MCF 10A (cell line): ENCODE measurements around the gene SERPINB10. TPM values are rescaled to one million over a fixed set of nuclear protein-coding genes. Genes with fewer than 3 reads are reported as not detected.

Experiments
- BruUV-seq: library from RNA; stranded (reverse); fragments of 400-500 nt; replicated peaks from 2 replicates; lab custom pipeline; 2021; lab: Mats Ljungman, UMichigan
- CTCF ChIA-PET: fragments of 300-600 bp; sonication (Branson Sonifier 250); formaldehyde crosslinking; extraction: SDS; loops from one replicate; lab custom pipeline; 2021; ENCODE audit warnings: antibody characterized with exemption, inconsistent platforms; lab: Yijun Ruan, JAX
- POLR2A ChIA-PET: fragments of 300-600, 350-650 bp; sonication (Branson Sonifier 250); formaldehyde crosslinking; extraction: SDS; loops from one replicate; lab custom pipeline; 2020; ENCODE audit warnings: antibody characterized with exemption, inconsistent platforms; lab: Yijun Ruan, JAX
- DNase-seq: peaks from one replicate; pipeline ENCODE4 v3.0.0-alpha.2; 2018; ENCODE audit not compliant: unreplicated experiment
- H3K27ac Mint-ChIP-seq: one replicate; pipeline ENCODE4 v1.8.0; 2022; ENCODE audit warnings: mild to moderate bottlenecking, low read depth, mixed read lengths; ENCODE audit not compliant: unreplicated experiment
- H3K27me3 Mint-ChIP-seq: one replicate; pipeline ENCODE4 v1.8.0; 2022; ENCODE audit warnings: mixed read lengths; ENCODE audit not compliant: insufficient read depth, unreplicated experiment
- H3K36me3 Mint-ChIP-seq: one replicate; pipeline ENCODE4 v1.8.0; 2022; ENCODE audit warnings: mild to moderate bottlenecking, moderate library complexity, mixed read lengths; ENCODE audit not compliant: insufficient read depth, unreplicated experiment
- H3K4me1 Mint-ChIP-seq: one replicate; pipeline ENCODE4 v1.8.0; 2022; ENCODE audit warnings: mixed read lengths; ENCODE audit not compliant: insufficient read depth, unreplicated experiment
- H3K4me3 Mint-ChIP-seq: one replicate; pipeline ENCODE4 v1.8.0; 2022; ENCODE audit warnings: mild to moderate bottlenecking, moderate library complexity, mixed read lengths; ENCODE audit not compliant: unreplicated experiment
- H3K9me3 Mint-ChIP-seq: one replicate; pipeline ENCODE4 v1.8.0; 2022; ENCODE audit warnings: mixed read lengths; ENCODE audit not compliant: unreplicated experiment
- intact Hi-C: fragments of 100-400 bp; cut with micrococcal nuclease; formaldehyde crosslinking; loops from 2 replicates; pipeline ENCODE4 v1.14.1; 2022
- total RNA-seq: library from RNA; stranded (reverse); gene quantifications from 2 replicates; pipeline ENCODE4 v1.2.3, GENCODE V29; 2022
- TF ChIP-seq, protein P1 (sequence below): fragments of 200-600 bp; IDR thresholded peaks from one replicate; pipeline ENCODE4 v1.8.0; 2022; ENCODE audit warnings: antibody characterized with exemption, mild to moderate bottlenecking; ENCODE audit not compliant: unreplicated experiment

The SERPINB10 gene
- total RNA-seq, 1 experiment from 2014 or later: not detected

DNA sequence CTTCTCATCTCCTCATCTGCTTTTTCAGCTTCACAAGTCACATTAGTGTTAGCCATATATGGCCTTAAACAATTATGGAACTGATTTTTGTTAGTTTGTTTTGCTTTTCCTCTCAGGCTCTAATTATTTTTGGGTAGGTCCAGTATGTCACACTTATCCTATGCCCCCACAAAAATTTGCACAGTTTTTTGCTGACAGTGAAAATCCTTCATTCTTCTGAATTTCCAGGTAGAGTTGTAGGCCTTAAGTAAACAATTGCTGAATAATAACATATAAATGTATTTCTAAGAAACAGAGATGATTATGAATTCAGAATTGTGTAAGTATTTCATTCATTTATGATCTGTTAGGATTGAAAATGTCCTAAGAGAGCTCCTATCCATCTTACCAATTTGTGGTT lies 8.6 kb upstream of the SERPINB10 start:
- ChIA-PET CTCF (interaction anchor here (2.9 kb wide), 1 partner anchor 38 kb away, joined by 13 read pairs; no protein-coding TSS in a partner anchor), POLR2A (interaction anchor here (0.6 kb wide), 1 partner anchor 32 kb away, joined by 3 read pairs; no protein-coding TSS in a partner anchor)
- no peak for DNase-seq
- Mint-ChIP-seq H3K36me3 (peaks cover 6% of the 10 kb centered on the region), H3K27ac (no peak overlapping the region), H3K27me3 (no peaks in the 10 kb centered on the region), H3K9me3 (no peaks in the 10 kb centered on the region), H3K4me1 (peaks cover 4% of the 10 kb centered on the region), H3K4me3 (no peak overlapping the region)
- intact Hi-C loops: no loop called here
- TF ChIP-seq, protein P1, sequence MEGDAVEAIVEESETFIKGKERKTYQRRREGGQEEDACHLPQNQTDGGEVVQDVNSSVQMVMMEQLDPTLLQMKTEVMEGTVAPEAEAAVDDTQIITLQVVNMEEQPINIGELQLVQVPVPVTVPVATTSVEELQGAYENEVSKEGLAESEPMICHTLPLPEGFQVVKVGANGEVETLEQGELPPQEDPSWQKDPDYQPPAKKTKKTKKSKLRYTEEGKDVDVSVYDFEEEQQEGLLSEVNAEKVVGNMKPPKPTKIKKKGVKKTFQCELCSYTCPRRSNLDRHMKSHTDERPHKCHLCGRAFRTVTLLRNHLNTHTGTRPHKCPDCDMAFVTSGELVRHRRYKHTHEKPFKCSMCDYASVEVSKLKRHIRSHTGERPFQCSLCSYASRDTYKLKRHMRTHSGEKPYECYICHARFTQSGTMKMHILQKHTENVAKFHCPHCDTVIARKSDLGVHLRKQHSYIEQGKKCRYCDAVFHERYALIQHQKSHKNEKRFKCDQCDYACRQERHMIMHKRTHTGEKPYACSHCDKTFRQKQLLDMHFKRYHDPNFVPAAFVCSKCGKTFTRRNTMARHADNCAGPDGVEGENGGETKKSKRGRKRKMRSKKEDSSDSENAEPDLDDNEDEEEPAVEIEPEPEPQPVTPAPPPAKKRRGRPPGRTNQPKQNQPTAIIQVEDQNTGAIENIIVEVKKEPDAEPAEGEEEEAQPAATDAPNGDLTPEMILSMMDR: no peak
- no TSS peak for BruUV-seq

DNA sequence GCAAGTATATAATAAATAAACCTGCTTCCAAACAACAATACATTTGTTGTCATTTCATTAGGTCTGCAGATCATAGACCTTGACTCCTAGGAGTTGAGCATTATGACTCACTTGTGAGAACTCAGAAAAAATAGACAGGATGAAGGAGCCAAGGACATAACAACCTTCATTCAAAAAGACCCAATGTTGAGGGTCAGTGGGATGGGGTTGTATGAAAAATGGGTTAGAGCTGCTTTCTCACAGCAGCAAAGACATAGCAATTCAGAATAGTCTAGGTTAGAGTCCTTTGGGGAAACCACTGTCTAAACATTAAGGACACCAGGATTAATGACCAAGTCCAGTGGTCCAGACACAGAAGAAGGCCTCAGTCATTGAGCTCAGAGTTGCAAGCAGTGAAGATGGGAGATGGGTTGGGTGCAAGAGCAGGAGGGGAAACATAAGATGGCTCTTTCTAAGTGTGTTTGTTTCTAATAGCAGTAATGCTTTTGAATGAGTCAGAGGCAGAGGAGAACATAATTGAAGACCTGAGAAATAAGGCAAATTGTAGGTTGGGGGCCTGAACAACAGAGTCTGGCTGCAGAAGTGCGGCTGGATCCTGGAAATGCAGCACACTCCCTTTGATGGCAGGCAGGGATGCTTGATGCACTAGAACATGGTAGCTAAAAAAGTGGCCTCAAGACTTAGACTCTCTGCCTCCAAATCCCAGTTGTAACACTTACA lies 3.7 kb upstream of the SERPINB10 start:
- CTCF ChIA-PET: interaction anchor here (0.5 to 2.8 kb wide), 3 partner anchors 32 to 323 kb away, joined by 4 to 14 read pairs (median 4); no protein-coding TSS in a partner anchor
- intact Hi-C loops: no loop called here

DNA sequence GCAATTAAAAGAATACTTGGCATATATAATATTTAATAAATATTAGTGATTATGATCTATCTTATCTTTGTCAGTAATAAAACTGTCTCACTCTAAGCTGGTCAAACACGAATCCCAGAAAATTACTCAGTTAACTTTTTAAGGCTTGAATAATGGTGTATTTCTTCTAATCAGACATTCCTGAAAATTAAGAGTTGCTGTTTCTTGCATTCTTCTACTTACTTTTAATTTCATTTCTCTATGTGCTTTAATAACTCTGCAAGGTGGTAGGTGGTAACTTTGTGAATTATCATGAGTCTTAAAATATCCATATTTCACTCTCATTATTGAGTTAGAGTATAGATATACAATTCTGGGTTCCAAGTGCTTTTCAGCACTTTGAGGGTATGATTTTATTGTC lies 3.1 kb upstream of the SERPINB10 start:
- no peak for DNase-seq
- POLR2A ChIA-PET: no interaction called here
- BruUV-seq: no TSS peak

More for the DNA sequence above, 3.7 kb upstream of the SERPINB10 start:
- BruUV-seq: no TSS peak
- no peaks in the 10 kb centered on the region for H3K4me1 Mint-ChIP-seq
- no peak overlapping the region for H3K4me3 Mint-ChIP-seq
- H3K36me3 Mint-ChIP-seq: no peaks in the 10 kb centered on the region
- H3K27ac Mint-ChIP-seq: no peak overlapping the region
- H3K9me3 Mint-ChIP-seq: no peaks in the 10 kb centered on the region
- TF ChIP-seq, protein P1: no peak
- no peak for DNase-seq
- POLR2A ChIA-PET: no interaction called here
- H3K27me3 Mint-ChIP-seq: no peaks in the 10 kb centered on the region

DNA sequence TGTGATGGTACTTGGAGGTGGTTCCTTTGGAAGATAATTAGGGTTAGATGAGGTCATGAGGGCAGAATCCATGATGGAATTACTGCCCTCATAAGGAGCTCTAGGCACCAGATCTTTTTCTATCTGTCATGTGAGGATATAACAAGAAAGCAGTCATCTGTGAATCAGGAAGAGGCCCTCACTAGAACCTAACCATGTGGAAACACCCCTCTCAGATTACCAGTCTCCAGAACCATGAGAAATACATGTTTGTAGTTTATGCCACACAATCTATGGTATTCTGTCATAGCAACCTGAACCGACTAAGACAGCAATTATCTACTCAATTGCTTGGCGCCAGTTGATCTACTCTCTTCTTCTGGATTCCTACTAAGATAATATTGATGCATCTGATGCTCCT lies 2.4 kb upstream of the SERPINB10 start:
- no peak for DNase-seq
- H3K27ac Mint-ChIP-seq: no peak overlapping the region
- ChIA-PET POLR2A (interaction anchor here (0.6 kb wide), 1 partner anchor 24 kb away, joined by 3 read pairs; no protein-coding TSS in a partner anchor), CTCF (interaction anchor here (2.8 kb wide), 1 partner anchor 31 kb away, joined by 14 read pairs; no protein-coding TSS in a partner anchor)
- no peaks in the 10 kb centered on the region for H3K4me1 Mint-ChIP-seq
- H3K36me3 Mint-ChIP-seq: no peaks in the 10 kb centered on the region
- H3K4me3 Mint-ChIP-seq: no peak overlapping the region
- intact Hi-C loops: no loop called here
- no peaks in the 10 kb centered on the region for H3K9me3 Mint-ChIP-seq
- no peaks in the 10 kb centered on the region for H3K27me3 Mint-ChIP-seq
- no TSS peak for BruUV-seq
- TF ChIP-seq, protein P1: no peak

More for the DNA sequence above, 3.1 kb upstream of the SERPINB10 start:
- no peaks in the 10 kb centered on the region for H3K4me1 Mint-ChIP-seq
- no peaks in the 10 kb centered on the region for H3K36me3 Mint-ChIP-seq
- no peak overlapping the region for H3K27ac Mint-ChIP-seq
- TF ChIP-seq, protein P1: no peak
- H3K4me3 Mint-ChIP-seq: no peak overlapping the region
- no peaks in the 10 kb centered on the region for H3K9me3 Mint-ChIP-seq
- intact Hi-C loops: no loop called here
- CTCF ChIA-PET: interaction anchor here (1.5 to 2.8 kb wide), 2 partner anchors 32 to 53 kb away, joined by 4 to 14 read pairs; no protein-coding TSS in a partner anchor
- no peaks in the 10 kb centered on the region for H3K27me3 Mint-ChIP-seq
